ENCODE results near the gene CCDC187. TPM values are rescaled to one million over a fixed set of nuclear protein-coding genes. Genes with fewer than 3 reads are reported as not detected.
A peak's percentile ranks its signal among the peaks of the same experiment; 100 is the strongest.

CCDC187 gene
- total RNA-seq, 2 experiments from 2014 or later, result not detected

DNA sequence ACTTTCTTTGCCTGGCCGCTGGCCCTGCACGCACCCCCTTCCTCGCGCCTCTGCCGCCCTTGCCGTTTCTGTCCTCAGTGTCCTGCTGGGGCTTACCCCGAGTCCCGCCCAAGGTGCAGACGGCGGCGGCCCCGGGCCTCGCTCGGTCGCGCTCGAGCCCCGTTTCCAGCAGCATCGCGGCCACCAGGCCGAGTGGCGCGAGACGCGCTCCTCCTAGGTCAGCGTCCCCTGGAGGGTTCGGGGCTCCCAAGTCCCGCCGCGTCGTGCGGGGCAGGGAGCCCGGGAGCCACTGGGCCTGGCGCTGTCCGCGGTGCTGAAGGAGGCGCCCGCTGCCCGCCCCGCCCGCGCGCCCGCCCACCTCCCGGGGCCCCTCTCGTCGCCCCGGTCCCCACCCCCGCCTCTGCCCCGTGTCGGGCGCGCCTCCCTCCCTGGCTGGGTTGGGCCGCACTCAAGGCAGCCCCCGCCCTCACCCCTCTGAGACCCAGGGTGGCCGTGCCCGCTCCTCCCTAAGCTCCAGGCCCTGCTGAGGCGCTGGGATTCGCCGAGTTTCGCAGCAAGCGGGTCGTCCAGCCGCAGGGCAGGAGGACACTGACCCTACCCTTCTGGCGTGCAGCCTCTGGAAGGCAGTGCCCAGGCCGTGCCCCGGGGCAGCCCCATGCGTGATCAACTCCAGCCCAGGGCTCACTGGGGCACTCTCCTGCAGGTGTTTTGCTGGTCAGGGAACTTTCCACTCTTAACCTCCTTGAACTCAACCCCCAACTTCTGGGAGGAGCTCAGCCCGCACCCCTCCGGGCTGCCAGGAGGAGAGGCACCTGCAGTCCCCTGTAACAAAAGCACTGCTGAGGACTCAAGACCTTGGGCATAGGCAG is 98.8 kb downstream of the CCDC187 start, which contains the start of gene LHX3:
TSS of gene LHX3 (minus strand) at position 291 of the 869 bp plus-strand sequence. CDS start at position 175, 116 bp downstream.
- ChIA-PET POLR2A (no interaction called here), CTCF (no interaction called here)
- Mint-ChIP-seq H3K4me1 (no peaks in the 10 kb centered on the region), H3K4me3 (no peak within 1 kb of the TSS), H3K36me3 (ENCODE audit: low read depth) (peaks cover 2% of the 10 kb centered on the region), H3K27me3 (peaks cover 29% of the 10 kb centered on the region), H3K9me3 (no peaks in the 10 kb centered on the region), H3K27ac (no peak within 1 kb of the TSS)
- DNase-seq, result peak; percentile 22

DNA sequence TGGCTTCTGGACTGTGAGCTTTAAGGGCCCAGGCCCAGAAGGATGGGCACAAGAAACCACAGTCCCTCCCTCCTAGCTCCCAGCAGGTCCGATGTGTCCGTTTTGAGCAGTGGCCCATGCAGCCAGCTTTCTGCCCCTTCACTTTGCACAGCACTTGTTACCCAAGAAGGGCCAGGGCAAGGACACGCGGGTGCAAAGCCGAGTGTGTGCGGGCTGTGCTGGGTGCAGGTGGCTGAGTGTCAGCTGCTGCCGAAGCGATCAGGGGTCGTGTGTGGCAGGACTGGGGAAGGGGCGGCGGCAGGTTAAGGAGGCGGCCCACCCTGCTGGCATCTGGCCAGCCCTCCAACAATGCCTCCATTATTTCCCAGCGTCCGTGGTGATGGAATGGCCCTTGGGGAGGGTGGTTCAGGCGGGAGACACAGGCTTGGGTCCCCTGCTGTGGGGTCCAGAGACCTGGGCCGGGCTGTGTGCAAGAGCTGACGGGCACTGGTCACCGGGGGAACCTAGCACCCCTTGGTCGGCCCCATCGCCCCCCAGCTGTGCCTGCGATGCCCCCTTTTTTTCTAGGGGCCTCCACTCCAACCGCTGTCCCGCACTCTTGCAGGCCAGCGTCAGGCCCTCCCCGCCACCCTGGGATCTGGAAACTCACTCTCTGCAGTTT is 99.6 kb downstream of the CCDC187 start:
- no peak for DNase-seq
- ChIA-PET POLR2A (no interaction called here), CTCF (no interaction called here)
- Mint-ChIP-seq H3K9me3 (no peaks in the 10 kb centered on the region), H3K27me3 (peaks cover 31% of the 10 kb centered on the region), H3K27ac (no peak overlapping the region), H3K36me3 (ENCODE audit: low read depth) (peaks cover 2% of the 10 kb centered on the region), H3K4me3 (no peak overlapping the region), H3K4me1 (no peaks in the 10 kb centered on the region)

GRCh38 chr9:136203408-136204144 is 100.3 kb downstream of the CCDC187 start:
- Mint-ChIP-seq H3K27ac (no peak overlapping the region), H3K27me3 (peaks cover 32% of the 10 kb centered on the region), H3K4me1 (no peaks in the 10 kb centered on the region), H3K9me3 (no peaks in the 10 kb centered on the region), H3K4me3 (no peak overlapping the region), H3K36me3 (ENCODE audit: low read depth) (peaks cover 2% of the 10 kb centered on the region)
- no peak for DNase-seq
- ChIA-PET CTCF (no interaction called here), POLR2A (no interaction called here)

DNA sequence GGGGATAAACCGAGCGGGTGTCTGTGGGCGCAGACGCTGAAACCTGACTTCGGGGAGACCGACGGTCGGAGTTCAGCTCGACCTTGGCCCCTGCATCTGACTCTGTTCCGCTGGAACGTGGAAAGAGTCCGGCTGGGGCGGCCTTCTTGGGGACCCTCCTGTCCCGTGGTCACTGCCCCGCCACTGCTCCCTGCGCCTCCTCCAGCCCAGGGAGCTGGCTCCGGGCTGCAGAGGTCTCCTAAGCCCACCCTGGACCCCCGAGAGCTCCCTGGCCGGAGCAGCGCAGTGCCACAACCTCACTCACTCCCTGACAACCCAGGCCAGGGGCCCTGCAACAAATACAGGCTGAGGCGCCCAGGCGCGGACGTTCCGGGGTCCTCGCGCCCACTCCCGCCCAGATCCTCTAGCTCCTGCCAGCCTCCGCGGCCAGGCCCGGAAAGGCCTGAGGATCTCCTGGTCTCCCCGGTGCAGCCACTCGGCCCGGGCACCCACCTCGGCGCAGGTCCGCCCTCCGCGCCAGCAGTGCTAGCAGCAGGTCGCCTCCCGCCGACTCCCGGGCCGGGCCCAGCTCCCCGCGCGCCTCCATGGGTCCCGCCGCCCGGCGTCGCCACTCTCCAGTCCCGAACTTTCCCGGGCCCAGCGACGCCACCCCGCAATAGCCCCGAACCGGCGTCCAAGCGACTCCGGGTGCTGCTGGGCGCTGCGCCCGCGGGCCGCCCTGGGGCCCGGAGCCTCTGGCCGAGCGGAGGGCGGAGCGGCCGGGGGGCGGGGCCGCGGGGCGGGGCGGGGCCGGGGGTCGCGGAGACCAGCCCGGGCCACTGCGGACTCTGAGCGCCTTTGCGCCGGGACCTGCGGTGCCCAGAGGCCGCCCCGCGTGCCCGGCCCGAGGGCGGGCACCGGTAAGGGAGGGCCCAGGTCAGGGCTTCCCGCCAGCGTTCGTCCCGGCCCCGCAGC is 101.2 kb downstream of the CCDC187 start:
- ChIA-PET CTCF (no interaction called here), POLR2A (no interaction called here)
- DNase-seq, result no peak
- peaks cover 39% of the 10 kb centered on the region for H3K27me3 Mint-ChIP-seq
- no peak overlapping the region for H3K4me3 Mint-ChIP-seq
- H3K9me3 Mint-ChIP-seq, result no peaks in the 10 kb centered on the region
- no peak overlapping the region for H3K27ac Mint-ChIP-seq
- H3K36me3 Mint-ChIP-seq (ENCODE audit: low read depth), result peaks cover 2% of the 10 kb centered on the region
- no peaks in the 10 kb centered on the region for H3K4me1 Mint-ChIP-seq

- H3K27ac Mint-ChIP-seq, result no peak overlapping the region
- no peaks in the 10 kb centered on the region for H3K4me1 Mint-ChIP-seq
- peaks cover 42% of the 10 kb centered on the region for H3K27me3 Mint-ChIP-seq
- POLR2A ChIA-PET, result no interaction called here
- no peak for DNase-seq
- H3K9me3 Mint-ChIP-seq, result no peaks in the 10 kb centered on the region
- H3K4me3 Mint-ChIP-seq, result no peak overlapping the region
- H3K36me3 Mint-ChIP-seq (ENCODE audit: low read depth), result no peaks in the 10 kb centered on the region
- CTCF ChIA-PET, result no interaction called here
Observed at GRCh38 chr9:136201609-136202453, 102.1 kb downstream of the CCDC187 start.

GRCh38 chr9:136201174-136201573 is 102.7 kb downstream of the CCDC187 start:
- Mint-ChIP-seq H3K27me3 (peaks cover 49% of the 10 kb centered on the region), H3K4me1 (no peaks in the 10 kb centered on the region), H3K4me3 (no peak overlapping the region), H3K27ac (no peak overlapping the region), H3K36me3 (ENCODE audit: low read depth) (no peaks in the 10 kb centered on the region), H3K9me3 (no peaks in the 10 kb centered on the region)
- DNase-seq, result no peak
- ChIA-PET POLR2A (no interaction called here), CTCF (no interaction called here)

- H3K9me3 Mint-ChIP-seq, result no peaks in the 10 kb centered on the region
- ChIA-PET CTCF (no interaction called here), POLR2A (no interaction called here)
- peaks cover 55% of the 10 kb centered on the region for H3K27me3 Mint-ChIP-seq
- no peaks in the 10 kb centered on the region for H3K4me1 Mint-ChIP-seq
- no peak for DNase-seq
- H3K36me3 Mint-ChIP-seq (ENCODE audit: low read depth), result no peaks in the 10 kb centered on the region
- no peak overlapping the region for H3K4me3 Mint-ChIP-seq
- no peak overlapping the region for H3K27ac Mint-ChIP-seq
Observed at GRCh38 chr9:136200424-136200823, 103.5 kb downstream of the CCDC187 start.

Other genes with a start within 250 kb of the CCDC187 start
- 1 to 10 TPM; 4.1 to 4.4 TPM for gene NACC2, start 208.8 kb downstream of the CCDC187 start, total RNA-seq
- 10 to 100 TPM; 50.2 to 56.4 TPM for gene TMEM250, start 185.2 kb downstream of the CCDC187 start, total RNA-seq
- not detected for gene LHX3, start 99.0 kb downstream of the CCDC187 start, total RNA-seq
- 10 to 100 TPM; 13.7 to 14.0 TPM for gene QSOX2, start 58.3 kb downstream of the CCDC187 start, total RNA-seq
- 1 to 10 TPM; 2.7 to 2.9 TPM for gene GPSM1, start 23.4 kb upstream of the CCDC187 start, total RNA-seq
- gene DNLZ, start 59.6 kb upstream of the CCDC187 start, total RNA-seq, result 10 to 100 TPM; 13.1 to 14.6 TPM
- under 1 TPM; 0.44 to 0.69 TPM for gene CARD9, start 69.6 kb upstream of the CCDC187 start, total RNA-seq
- 10 to 100 TPM in 1 of 2 experiments, 1 to 10 TPM in 1; 9.4 to 10.8 TPM for gene SNAPC4, start 96.1 kb upstream of the CCDC187 start, total RNA-seq
- 10 to 100 TPM; 59.2 to 62.3 TPM for gene ENTR1, start 106.5 kb upstream of the CCDC187 start, total RNA-seq
- gene PMPCA, start 106.6 kb upstream of the CCDC187 start, total RNA-seq, result 10 to 100 TPM; 52.9 to 58.8 TPM
- 10 to 100 TPM; 16.5 to 18.5 TPM for gene INPP5E, start 135.8 kb upstream of the CCDC187 start, total RNA-seq
- gene SEC16A, start 178.9 kb upstream of the CCDC187 start, total RNA-seq, result 10 to 100 TPM; 72.1 to 74.5 TPM
- gene NOTCH1, start 242.0 kb upstream of the CCDC187 start, total RNA-seq, result 10 to 100 TPM; 73.6 to 74.4 TPM